22Rv1 (cell line): ENCODE data around the gene FKBP14.

Source experiments
- CTCF ChIP-seq: fragments of 450-650 bp; IDR thresholded peaks from 2 replicates; pipeline ENCODE4 v1.5.1; 2017; ENCODE audit warnings: mild to moderate bottlenecking
- ZFX ChIP-seq: fragments of 450-650 bp; IDR thresholded peaks from 2 replicates; pipeline ENCODE4 v1.6.1; 2017; ENCODE audit warnings: antibody characterized with exemption, borderline replicate concordance

- TF ChIP-seq CTCF, result no peak
- TF ChIP-seq ZFX, result no peak
Measured at GRCh38 chr7:29970158-29970557, 56.3 kb downstream of the FKBP14 start.
